HepG2 (cell line): ENCODE data around the gene ZNF618. TPM values are rescaled to one million over a fixed set of nuclear protein-coding genes. Genes with fewer than 3 reads are reported as not detected.

Source experiments
- ATF7 ChIP-seq, 2 experiments: fragments of 450-650 bp in 1 of 2; sonication (generic) in 1 of 2; formaldehyde crosslinking in 1 of 2; IDR thresholded peaks; 2 replicates each; pipeline versions ENCODE4 v1.4.0 to v1.6.1; 2016 to 2020; ENCODE audit warnings: antibody characterized with exemption in 1 of 2, mild to moderate bottlenecking in 1 of 2, missing genetic modification reagents in 1 of 2
- CBX5 ChIP-seq: sonication (generic); formaldehyde crosslinking; IDR thresholded peaks from 2 replicates; pipeline ENCODE4 v1.4.0; 2020; ENCODE audit warnings: missing genetic modification reagents, borderline replicate concordance
- FOSL2 ChIP-seq: sonication (generic); formaldehyde crosslinking; IDR thresholded peaks from 2 replicates; pipeline ENCODE4 v1.4.0; 2020; ENCODE audit warnings: missing genetic modification reagents
- FOXA1 ChIP-seq, 2 experiments: fragments of 450-650 bp in 1 of 2; sonication (generic) in 1 of 2; formaldehyde crosslinking in 1 of 2; IDR thresholded peaks; 2 replicates each; pipeline versions ENCODE4 v1.4.0 to v1.6.1; 2016 to 2020; ENCODE audit warnings: missing genetic modification reagents in 1 of 2
- FOXA3 ChIP-seq: IDR thresholded peaks from 2 replicates; pipeline ENCODE4 v1.6.1; 2016; ENCODE audit warnings: missing genetic modification reagents, missing compliant biosample characterization
- HDAC1 ChIP-seq: sonication (generic); formaldehyde crosslinking; IDR thresholded peaks from 2 replicates; pipeline ENCODE4 v1.5.1; 2020; ENCODE audit warnings: mild to moderate bottlenecking, missing genetic modification reagents
- HES4 ChIP-seq: sonication (generic); formaldehyde crosslinking; IDR thresholded peaks from 2 replicates; pipeline ENCODE4 v1.9.0; 2021; ENCODE audit warnings: mild to moderate bottlenecking, missing genetic modification reagents, borderline replicate concordance
- HOXA3 ChIP-seq: sonication (generic); formaldehyde crosslinking; IDR thresholded peaks from 2 replicates; pipeline ENCODE4 v1.5.0; 2020; ENCODE audit warnings: missing genetic modification reagents
- LCORL ChIP-seq, 2 experiments: fragments of 450-650 bp in 1 of 2; sonication (generic) in 1 of 2; formaldehyde crosslinking in 1 of 2; IDR thresholded peaks; 2 replicates each; pipeline versions ENCODE4 v1.5.0 to v1.6.1; 2017 to 2020; ENCODE audit warnings: antibody characterized with exemption in 1 of 2, missing genetic modification reagents in 1 of 2
- MEF2D ChIP-seq: sonication (generic); formaldehyde crosslinking; IDR thresholded peaks from 2 replicates; pipeline ENCODE4 v1.5.1; 2020; ENCODE audit warnings: mild to moderate bottlenecking, missing genetic modification reagents
- MTERF4 ChIP-seq: sonication (generic); formaldehyde crosslinking; IDR thresholded peaks from 2 replicates; pipeline ENCODE4 v1.8.0; 2023; ENCODE audit warnings: mild to moderate bottlenecking, missing genetic modification reagents
- PITX1 ChIP-seq: sonication (generic); formaldehyde crosslinking; IDR thresholded peaks from 2 replicates; pipeline ENCODE4 v1.5.1; 2020; ENCODE audit warnings: mild to moderate bottlenecking, missing genetic modification reagents
- RAD21 ChIP-seq: fragments of 450-650 bp; formaldehyde crosslinking; IDR thresholded peaks from 2 replicates; pipeline ENCODE4 v1.5.0; 2020; ENCODE audit warnings: mild to moderate bottlenecking
- RXRB ChIP-seq: IDR thresholded peaks from 2 replicates; pipeline ENCODE4 v1.6.1; 2016; ENCODE audit warnings: borderline replicate concordance, missing genetic modification reagents, missing compliant biosample characterization
- SAP130 ChIP-seq: IDR thresholded peaks from 2 replicates; pipeline ENCODE4 v1.6.1; 2016; ENCODE audit warnings: low read depth
- SETDB1 ChIP-seq: sonication (generic); formaldehyde crosslinking; IDR thresholded peaks from 2 replicates; pipeline ENCODE4 v1.5.1; 2020; ENCODE audit warnings: missing genetic modification reagents, mild to moderate bottlenecking, borderline replicate concordance
- SPEN ChIP-seq: sonication (generic); formaldehyde crosslinking; IDR thresholded peaks from 2 replicates; pipeline ENCODE4 v1.5.1; 2020; ENCODE audit warnings: low read depth, mild to moderate bottlenecking, missing genetic modification reagents
- TARDBP ChIP-seq: sonication (generic); formaldehyde crosslinking; IDR thresholded peaks from 2 replicates; pipeline ENCODE4 v1.8.0; 2022; ENCODE audit warnings: mild to moderate bottlenecking, missing genetic modification reagents
- TFE3 ChIP-seq: IDR thresholded peaks from 2 replicates; pipeline ENCODE4 v1.6.1; 2016
- TGIF2 ChIP-seq: IDR thresholded peaks from 2 replicates; pipeline ENCODE4 v1.6.1; 2016; ENCODE audit warnings: control low read depth, missing compliant biosample characterization
- ZBTB7A ChIP-seq: sonication (generic); formaldehyde crosslinking; IDR thresholded peaks from 2 replicates; pipeline ENCODE4 v1.8.0; 2022; ENCODE audit warnings: mild to moderate bottlenecking, missing genetic modification reagents
- ZFAT ChIP-seq: sonication (generic); formaldehyde crosslinking; conservative IDR thresholded peaks from 2 replicates; pipeline ENCODE4 v1.8.1; 2023; ENCODE audit warnings: missing genetic modification reagents, inconsistent platforms
- ZFY ChIP-seq: sonication (generic); formaldehyde crosslinking; IDR thresholded peaks from 2 replicates; pipeline ENCODE4 v1.4.0; 2020; ENCODE audit warnings: missing genetic modification reagents
- ZNF550 ChIP-seq: sonication (generic); formaldehyde crosslinking; IDR thresholded peaks from 2 replicates; pipeline ENCODE4 v1.4.0; 2020; ENCODE audit warnings: mild to moderate bottlenecking, missing genetic modification reagents, borderline replicate concordance
- ZNF558 ChIP-seq: sonication (generic); formaldehyde crosslinking; IDR thresholded peaks from 2 replicates; pipeline ENCODE4 v1.9.0; 2022; ENCODE audit warnings: mild to moderate bottlenecking, missing genetic modification reagents, borderline replicate concordance
- ZNF616 ChIP-seq: sonication (generic); formaldehyde crosslinking; IDR thresholded peaks from 2 replicates; pipeline ENCODE4 v1.5.0; 2020; ENCODE audit warnings: low read depth, mild to moderate bottlenecking, missing genetic modification reagents
- ZNF761 ChIP-seq: sonication (generic); formaldehyde crosslinking; conservative IDR thresholded peaks from 2 replicates; pipeline ENCODE4 v1.4.0; 2020; ENCODE audit warnings: mild to moderate bottlenecking, missing genetic modification reagents
- polyA plus RNA-seq, 8 experiments: library from polyadenylated mRNA; depleted of rRNA in 3 of 8; stranded (reverse) in 7 of 8; unstranded in 1 of 8; fragments of >200 nt; fragmentation: Illumina TruSeq in 4 of 8; extraction: Trizol in 4 of 8; gene quantifications; 2 replicates each; pipeline versions ENCODE4 v1.2.1 to v1.2.3, GENCODE V29; 2011 to 2016; ENCODE audit warnings: low read depth in 4 of 8, missing spikeins in 1 of 8, mixed read lengths in 1 of 8; ENCODE audit not compliant: insufficient read depth in 1 of 8
- total RNA-seq, 5 experiments: library from RNA; depleted of rRNA; stranded (reverse); fragments of >200 nt; fragmentation: Illumina TruSeq; extraction: Trizol; gene quantifications; 2 replicates each; pipeline ENCODE4 v1.2.3, GENCODE V29; 2016; ENCODE audit warnings: low read depth in 1 of 5

ZNF618 gene
- total and polyA plus RNA-seq, 2 of the 13 experiments (the other 11 are each of a cell fraction or from before 2014, with no cell fraction given) = 0.07 TPM

- no peak for TF ChIP-seq MTERF4
- TF ChIP-seq TFE3 (CRISPR knock-in tag) = no peak
- TF ChIP-seq FOXA1 (IDR thresholded peaks at IDR 0.05) = no peak
- TF ChIP-seq FOXA1 (CRISPR knock-in tag; IDR thresholded peaks at IDR 0.05) = peak; percentile 28; the same call in 1 of the 2 replicates
- peak; percentile 62; the same call in 1 of the 2 replicates for TF ChIP-seq ZBTB7A (CRISPR knock-in tag)
- peak; percentile 50; the same call in 1 of the 2 replicates for TF ChIP-seq SPEN (CRISPR knock-in tag)
- TF ChIP-seq FOXA3 = peak; percentile 33; the same call in 1 of the 2 replicates
- peak; percentile 30; the same call in 1 of the 2 replicates for TF ChIP-seq HES4 (CRISPR knock-in tag)
- no peak for TF ChIP-seq ZNF558 (CRISPR knock-in tag)
- no peak for TF ChIP-seq LCORL (IDR thresholded peaks at IDR 0.05)
- TF ChIP-seq LCORL (CRISPR knock-in tag; IDR thresholded peaks at IDR 0.05) = peak; percentile 58; the same call in 1 of the 2 replicates
- peak; percentile 42; the same call in 1 of the 2 replicates for TF ChIP-seq RXRB
- peak; percentile 19; the same call in 1 of the 2 replicates for TF ChIP-seq HOXA3 (CRISPR knock-in tag)
- TF ChIP-seq ZNF550 (CRISPR knock-in tag) = no peak
- TF ChIP-seq SAP130 (CRISPR knock-in tag) = peak; percentile 89
- 0 out of 2 replicates have a peak, but pooled peaks have one; percentile 36 for TF ChIP-seq ZNF616 (CRISPR knock-in tag)
- 0 out of 2 replicates have a peak, but pooled peaks have one; percentile 8 for TF ChIP-seq MEF2D (CRISPR knock-in tag)
- TF ChIP-seq HDAC1 (CRISPR knock-in tag) = peak; percentile 54; the same call in 1 of the 2 replicates
- TF ChIP-seq RAD21 (CRISPR knock-in tag) = peak; percentile 50; the same call in 1 of the 2 replicates
- TF ChIP-seq ATF7 (IDR thresholded peaks at IDR 0.05) = no peak
- TF ChIP-seq ATF7 (CRISPR knock-in tag; IDR thresholded peaks at IDR 0.05) = no peak
- peak; percentile 96 for TF ChIP-seq TGIF2 (CRISPR knock-in tag)
- TF ChIP-seq CBX5 = peak; percentile 59; the same call in 1 of the 2 replicates
- TF ChIP-seq ZNF761 (CRISPR knock-in tag) = no peak
- TF ChIP-seq PITX1 (CRISPR knock-in tag) = no peak
- TF ChIP-seq ZFAT = no peak
- 0 out of 2 replicates have a peak, but pooled peaks have one; percentile 21 for TF ChIP-seq FOSL2 (CRISPR knock-in tag)
- no peak for TF ChIP-seq SETDB1 (CRISPR knock-in tag)
- TF ChIP-seq TARDBP (CRISPR knock-in tag) = no peak
- no peak; the same call in none of the 2 replicates for TF ChIP-seq ZFY (CRISPR knock-in tag)
Measured at GRCh38 chr9:114076237-114077161, 200.4 kb downstream of the ZNF618 start (continued).
